Measurements from ENCODE around the gene SSTR3. TPM values are rescaled to one million over a fixed set of nuclear protein-coding genes. Genes with fewer than 3 reads are reported as not detected.

SSTR3 gene
- total and polyA plus RNA-seq, 7 donors = 0.36 to 1.7 TPM; not detected in 5

- H3K4me1 ChIP-seq = no peaks in the 10 kb centered on the region
- TF ChIP-seq CTCF (IDR thresholded peaks at IDR 0.05) (no peak), POLR2AphosphoS5 (IDR thresholded peaks at IDR 0.05) (no peak), EP300 (IDR thresholded peaks at IDR 0.05) (no peak), POLR2A (IDR thresholded peaks at IDR 0.05) (no peak)
- 41 to 66% methylated on average over 14 of the region's 14 CpGs for WGBS, 2 donors
- H3K9me3 ChIP-seq = peaks cover 1 to 4% (median 3%) of the 10 kb centered on the region in 4 donors
- no peaks in the 10 kb centered on the region for H3K36me3 ChIP-seq
- H3K27ac ChIP-seq = no peak overlapping the region
- H3K27me3 ChIP-seq = peaks cover 0 to 81% (median 47%) of the 10 kb centered on the region in 3 donors
- intact Hi-C loops (cut with DNase I) = no loop called here
- H3K4me3 ChIP-seq = no peak overlapping the region
- DNase-seq = no peak
Observed at GRCh38 chr22:37258753-37259401, 46.6 kb upstream of the SSTR3 start.

- 25 to 73% methylated on average over 9 of the region's 9 CpGs for WGBS, 2 donors
- no peak for DNase-seq
- no peaks in the 10 kb centered on the region for H3K36me3 ChIP-seq
- no peaks in the 10 kb centered on the region for H3K9me3 ChIP-seq
- intact Hi-C loops (cut with DNase I) = no loop called here
- no peaks in the 10 kb centered on the region for H3K4me1 ChIP-seq
- TF ChIP-seq POLR2A (IDR thresholded peaks at IDR 0.05) = no peak
- TF ChIP-seq CTCF (IDR thresholded peaks at IDR 0.05) = no peak
- no peak for TF ChIP-seq POLR2AphosphoS5 (IDR thresholded peaks at IDR 0.05)
- no peak for TF ChIP-seq EP300 (IDR thresholded peaks at IDR 0.05)
- H3K4me3 ChIP-seq = no peak overlapping the region
- H3K27ac ChIP-seq = no peak overlapping the region
- H3K27me3 ChIP-seq = peaks cover 0 to 81% (median 47%) of the 10 kb centered on the region in 3 donors
Observed at GRCh38 chr22:37258005-37258752, 45.9 kb upstream of the SSTR3 start.

- TF ChIP-seq POLR2A (IDR thresholded peaks at IDR 0.05) (no peak), EP300 (IDR thresholded peaks at IDR 0.05) (no peak), CTCF (IDR thresholded peaks at IDR 0.05) (no peak), POLR2AphosphoS5 (IDR thresholded peaks at IDR 0.05) (no peak)
- Histone ChIP-seq H3K27ac (no peak overlapping the region), H3K36me3 (no peaks in the 10 kb centered on the region), H3K9me3 (no peaks in the 10 kb centered on the region), H3K4me1 (no peaks in the 10 kb centered on the region), H3K27me3 (peaks cover 0 to 75% (median 47%) of the 10 kb centered on the region in 3 donors), H3K4me3 (no peak overlapping the region)
- WGBS, 2 donors = 43 to 70% methylated on average over 10 of the region's 10 CpGs
- intact Hi-C loops (cut with DNase I) = no loop called here
- no peak for DNase-seq
Observed at GRCh38 chr22:37256075-37256726, 43.9 kb upstream of the SSTR3 start.

- intact Hi-C loops (cut with DNase I) = no loop called here
- Histone ChIP-seq H3K4me3 (no peak overlapping the region), H3K27me3 (peaks cover 0 to 69% (median 44%) of the 10 kb centered on the region in 3 donors), H3K9me3 (no peaks in the 10 kb centered on the region), H3K27ac (no peak overlapping the region), H3K36me3 (no peaks in the 10 kb centered on the region), H3K4me1 (no peaks in the 10 kb centered on the region)
- no peak for DNase-seq
- TF ChIP-seq EP300 (IDR thresholded peaks at IDR 0.05) (no peak), POLR2A (IDR thresholded peaks at IDR 0.05) (no peak), POLR2AphosphoS5 (IDR thresholded peaks at IDR 0.05) (no peak), CTCF (IDR thresholded peaks at IDR 0.05) (no peak)
Observed at GRCh38 chr22:37255558-37256006, 43.3 kb upstream of the SSTR3 start.

Measured in sigmoid colon (tissue), 7 donors.